ENCODE measurements around the gene ASTL. TPM values are rescaled to one million over a fixed set of nuclear protein-coding genes. Genes with fewer than 3 reads are reported as not detected.

ASTL gene
- total RNA-seq (2014; rRNA removed; shearing (Covaris generic)): 2.6 TPM in 1 of 2 replicates, not detected in the other

GRCh38 chr2:96138179-96139145, at the start of gene ASTL:
Gene ASTL (minus strand): TSS chr2:96138502. CDS start chr2:96138436, 66 bp downstream.
- in situ Hi-C loops (cut with HindIII; ENCODE audit: low sequenced_read_pairs): no loop called here

DNA sequence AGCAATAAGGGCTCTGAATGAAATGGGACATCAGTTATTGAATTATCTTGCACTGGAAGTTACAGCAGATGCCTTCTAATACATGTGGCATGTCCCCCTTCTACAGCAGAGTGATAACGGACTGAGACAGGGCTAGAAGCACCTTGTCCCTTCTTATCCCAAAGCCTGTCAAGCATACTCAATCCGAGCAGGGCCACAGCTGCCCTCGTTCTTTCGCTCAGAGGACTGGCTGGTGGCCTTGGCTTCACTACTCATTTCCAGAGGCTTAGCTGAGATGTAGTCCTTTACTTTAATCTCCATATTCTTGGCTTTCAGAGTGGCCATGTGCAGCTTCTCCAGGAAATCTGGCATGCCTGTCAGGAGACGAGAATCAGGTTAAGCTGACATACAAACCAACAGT, 48.3 kb upstream of the ASTL start:
- in situ Hi-C loops (cut with HindIII; ENCODE audit: low sequenced_read_pairs): no loop called here
- DNase-seq (ENCODE audit: low spot score): no peak

More at GRCh38 chr2:96138179-96139145, at the start of gene ASTL:
- no peak for DNase-seq (ENCODE audit: low spot score)

GRCh38 chr2:96185516-96185915, 47.2 kb upstream of the ASTL start:
- DNase-seq (ENCODE audit: low spot score): no peak
- in situ Hi-C loops (cut with HindIII; ENCODE audit: low sequenced_read_pairs): no loop called here

DNA sequence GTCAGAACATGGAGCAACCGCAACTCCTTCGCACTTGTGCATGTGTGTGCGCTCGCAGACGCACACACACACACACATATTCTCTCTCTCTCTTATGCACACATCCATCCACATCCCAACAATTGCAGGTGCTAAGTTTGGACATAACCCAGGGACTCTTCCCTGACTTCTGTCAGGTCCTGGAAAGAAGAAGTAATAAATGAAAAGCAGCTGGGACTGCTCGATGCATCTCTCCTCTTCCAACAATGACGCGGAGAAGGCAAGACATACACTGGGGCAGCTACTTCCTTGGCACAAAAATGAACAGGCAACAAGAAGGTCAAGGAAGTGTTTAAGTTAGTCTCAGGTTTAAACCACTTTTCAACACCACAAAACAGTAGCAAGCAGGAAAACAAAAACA, 46.7 kb upstream of the ASTL start:
- no peak for DNase-seq (ENCODE audit: low spot score)
- in situ Hi-C loops (cut with HindIII; ENCODE audit: low sequenced_read_pairs): no loop called here

- in situ Hi-C loops (cut with HindIII; ENCODE audit: low sequenced_read_pairs): no loop called here
- DNase-seq (ENCODE audit: low spot score): no peak
Measured at GRCh38 chr2:96184188-96184587, 45.9 kb upstream of the ASTL start.

DNA sequence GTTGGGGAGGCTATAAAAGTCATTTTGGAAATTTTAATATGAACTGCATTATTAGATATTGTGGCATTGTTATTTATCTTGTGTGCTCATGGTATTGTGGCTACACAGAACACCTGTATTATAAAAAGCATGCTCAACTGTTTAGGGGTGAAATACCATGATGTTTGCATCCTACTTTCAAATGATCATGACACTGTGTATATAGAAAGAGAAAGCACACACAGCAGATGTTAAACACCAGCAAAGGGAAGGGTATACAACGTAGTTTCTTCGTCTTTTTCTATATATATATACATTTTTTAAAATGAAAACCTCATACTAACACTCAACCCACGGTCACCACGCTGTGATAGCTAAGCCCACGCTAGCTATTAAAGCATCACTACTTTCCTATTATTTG, 43.2 kb upstream of the ASTL start:
- no peak for DNase-seq (ENCODE audit: low spot score)

GRCh38 chr2:96180521-96180920, 42.2 kb upstream of the ASTL start:
- in situ Hi-C loops (cut with HindIII; ENCODE audit: low sequenced_read_pairs): no loop called here
- no peak for DNase-seq (ENCODE audit: low spot score)

More for the DNA sequence above, 43.2 kb upstream of the ASTL start:
- in situ Hi-C loops (cut with HindIII; ENCODE audit: low sequenced_read_pairs): no loop called here

DNA sequence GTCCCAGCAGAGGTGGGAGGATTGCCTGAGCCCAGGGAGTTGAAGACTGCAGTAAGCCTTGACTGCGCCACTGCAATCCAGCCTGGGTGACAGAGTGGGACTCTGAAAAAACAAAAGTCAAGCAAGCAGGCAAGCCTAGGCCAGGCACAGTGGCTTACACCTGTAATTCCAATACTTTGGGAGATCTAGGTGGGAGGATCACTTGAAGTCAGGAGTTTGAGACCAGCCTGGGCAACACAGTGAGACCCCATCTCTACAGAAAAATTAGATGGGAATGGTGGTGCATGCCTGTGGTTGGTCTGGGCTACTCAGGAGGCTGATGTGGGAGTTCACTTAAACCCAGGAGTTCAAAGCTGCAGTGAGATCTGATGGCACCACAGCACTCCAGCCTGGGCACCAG, 41.7 kb upstream of the ASTL start:
- DNase-seq (ENCODE audit: low spot score): no peak
- in situ Hi-C loops (cut with HindIII; ENCODE audit: low sequenced_read_pairs): no loop called here

GRCh38 chr2:96176661-96177060, 38.4 kb upstream of the ASTL start:
- no peak for DNase-seq (ENCODE audit: low spot score)
- in situ Hi-C loops (cut with HindIII; ENCODE audit: low sequenced_read_pairs): no loop called here

DNA sequence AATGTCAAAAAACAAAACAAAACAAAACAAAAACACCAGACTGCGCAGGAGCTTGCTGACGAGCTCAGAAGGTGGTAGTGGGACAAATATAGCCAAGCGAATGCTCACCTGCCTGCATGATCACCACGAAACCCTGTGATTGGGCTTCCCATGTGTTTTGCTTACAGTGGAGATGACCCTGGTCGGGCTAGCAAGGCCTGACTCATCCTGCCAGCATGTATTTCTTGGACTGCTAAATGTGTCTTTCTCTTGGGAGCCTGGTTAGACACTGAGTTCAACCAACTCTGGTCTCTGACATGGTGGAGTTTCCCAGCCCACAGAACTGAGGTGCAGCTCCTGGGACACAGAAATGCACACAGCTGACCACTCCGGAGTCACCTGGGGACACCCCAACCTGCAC, 37.6 kb upstream of the ASTL start:
- in situ Hi-C loops (cut with HindIII; ENCODE audit: low sequenced_read_pairs): no loop called here
- DNase-seq (ENCODE audit: low spot score): no peak

DNA sequence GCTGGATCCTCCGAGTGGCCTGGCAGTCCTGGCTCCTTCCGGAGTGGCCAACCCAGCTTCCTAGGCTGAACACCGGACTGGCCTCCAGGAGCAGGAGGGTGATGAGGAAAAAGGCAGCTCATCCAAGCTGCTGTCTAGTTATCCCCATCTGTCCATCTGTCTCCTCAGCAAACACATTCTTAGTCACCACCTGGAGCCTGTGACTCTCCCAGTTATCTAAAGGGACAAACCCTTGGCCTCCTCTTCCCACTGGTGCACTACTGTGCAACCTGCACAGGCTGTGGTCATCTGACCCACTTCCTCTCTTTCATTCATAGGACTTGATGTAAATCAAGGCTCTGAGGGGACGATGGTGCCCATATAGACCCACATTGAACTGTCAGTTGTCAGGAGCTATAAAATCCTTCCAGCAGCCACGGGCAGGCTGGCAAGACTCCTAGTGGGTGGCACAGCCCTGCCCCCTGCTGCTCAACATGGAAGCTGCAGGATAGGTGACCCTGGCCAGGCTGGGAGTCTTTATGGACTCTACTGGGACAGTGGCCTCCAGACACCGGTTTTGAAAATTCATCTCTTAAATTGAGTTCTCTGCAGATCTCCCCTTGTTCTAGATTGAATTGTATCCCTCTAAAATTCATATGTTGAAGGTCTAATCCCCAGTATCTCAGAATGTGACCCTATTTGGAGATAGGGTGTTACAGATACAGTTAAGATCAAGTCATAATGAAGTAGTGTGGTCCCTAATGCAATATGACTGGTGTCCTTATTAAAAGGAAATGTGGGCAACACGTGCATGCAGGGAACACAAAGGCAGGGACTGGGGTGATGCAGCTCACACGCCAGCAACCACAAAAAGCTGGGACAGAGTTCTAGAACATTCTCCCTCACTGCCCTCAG, 36.2 kb upstream of the ASTL start:
- DNase-seq (ENCODE audit: low spot score): peak; percentile 65
- in situ Hi-C loops (cut with HindIII; ENCODE audit: low sequenced_read_pairs): no loop called here

- in situ Hi-C loops (cut with HindIII; ENCODE audit: low sequenced_read_pairs): no loop called here
- DNase-seq (ENCODE audit: low spot score): no peak
Measured at GRCh38 chr2:96171831-96172230, 33.5 kb upstream of the ASTL start.

- in situ Hi-C loops (cut with HindIII; ENCODE audit: low sequenced_read_pairs): no loop called here
- DNase-seq (ENCODE audit: low spot score): no peak
Measured at GRCh38 chr2:96170626-96171025, 32.3 kb upstream of the ASTL start.

- in situ Hi-C loops (cut with HindIII; ENCODE audit: low sequenced_read_pairs): no loop called here
- DNase-seq (ENCODE audit: low spot score): no peak
Measured at GRCh38 chr2:96169868-96170507, 31.7 kb upstream of the ASTL start.

DNA sequence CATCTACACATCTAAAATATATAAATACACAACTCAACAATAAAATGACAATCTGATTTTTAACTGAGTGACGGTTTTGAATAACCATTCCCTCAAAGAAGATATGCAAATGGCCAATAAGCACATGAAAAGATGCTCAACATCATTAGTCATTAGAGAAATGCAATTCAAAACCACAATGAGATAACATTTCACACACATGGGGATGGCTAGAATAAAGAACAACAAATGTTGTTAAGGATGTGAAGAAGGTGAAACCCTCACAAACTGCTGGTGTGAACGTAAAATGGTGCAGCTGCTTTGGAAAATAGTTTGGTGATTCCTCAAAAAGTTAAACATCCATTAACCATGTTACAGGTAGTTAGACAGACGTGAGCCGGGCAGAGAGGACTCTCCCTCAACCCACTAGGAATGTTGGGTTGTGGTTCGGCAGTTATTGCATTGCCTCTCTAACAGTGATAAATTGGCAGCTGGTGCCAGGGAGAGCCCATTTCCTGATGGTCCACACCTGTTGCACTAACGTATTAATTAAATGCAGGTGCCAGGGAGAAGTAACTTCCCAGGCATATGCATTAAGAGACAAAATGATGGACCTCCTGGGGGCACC, 29.2 kb upstream of the ASTL start:
- no peak for DNase-seq (ENCODE audit: low spot score)
- in situ Hi-C loops (cut with HindIII; ENCODE audit: low sequenced_read_pairs): no loop called here

- DNase-seq (ENCODE audit: low spot score): no peak
- in situ Hi-C loops (cut with HindIII; ENCODE audit: low sequenced_read_pairs): no loop called here
Measured at GRCh38 chr2:96164459-96165184, 26.3 kb upstream of the ASTL start.

DNA sequence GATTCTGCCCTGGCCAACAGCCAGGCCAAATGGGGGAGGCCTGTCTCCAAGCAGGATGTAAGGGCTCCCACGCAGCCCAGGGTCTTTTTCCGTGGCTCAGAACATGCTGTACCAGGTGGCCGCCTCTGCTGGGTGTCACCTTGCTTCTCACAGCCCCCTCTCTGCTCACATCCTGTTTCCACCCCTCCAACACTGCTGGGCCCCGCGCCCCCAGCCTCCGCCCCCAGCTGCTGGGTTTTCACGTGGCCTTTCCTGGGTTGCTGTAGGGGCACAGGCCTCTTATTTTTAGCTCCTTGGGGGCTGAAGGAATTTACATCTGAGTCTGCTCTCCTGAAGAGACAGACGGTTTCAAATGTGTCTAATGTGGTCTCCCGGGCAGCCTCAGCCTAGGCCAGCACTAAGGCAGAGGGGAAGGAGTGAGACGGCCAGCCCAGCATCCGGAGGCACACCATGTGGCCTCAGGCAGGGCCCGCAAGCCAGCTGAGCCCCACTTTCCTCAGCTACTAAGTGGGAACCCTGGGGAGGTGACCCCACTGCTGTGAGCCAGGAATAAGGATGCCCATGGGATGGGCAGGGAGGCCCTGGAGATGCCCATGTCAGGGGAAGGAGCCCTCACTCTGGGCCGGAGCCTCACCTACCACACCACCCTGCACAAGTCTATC, 25.6 kb upstream of the ASTL start:
- no peak for DNase-seq (ENCODE audit: low spot score)
- in situ Hi-C loops (cut with HindIII; ENCODE audit: low sequenced_read_pairs): no loop called here

DNA sequence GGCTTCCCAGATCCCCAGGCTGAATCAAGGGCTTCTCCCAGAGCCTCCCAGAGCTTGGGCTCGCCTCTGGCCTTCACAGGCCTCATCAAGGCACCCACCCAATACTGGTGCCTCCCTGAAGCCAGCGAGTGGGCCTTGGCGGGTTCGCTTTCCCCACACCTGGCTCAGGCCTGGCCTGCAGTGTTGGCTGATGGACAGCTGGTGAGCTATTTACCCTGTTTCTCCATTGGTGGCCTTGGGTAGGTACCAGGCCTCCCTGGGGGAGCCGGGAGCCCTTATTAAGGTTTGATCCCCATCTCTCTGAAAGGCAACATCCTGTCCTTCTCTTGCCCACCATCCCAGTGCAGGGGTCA, 25.1 kb upstream of the ASTL start:
- no peak for DNase-seq (ENCODE audit: low spot score)
- in situ Hi-C loops (cut with HindIII; ENCODE audit: low sequenced_read_pairs): no loop called here
